HG02852 (cell line): Measurements from ENCODE around the gene USP34.
"Not testable (repeated sequence)": the region's sequence is repeated elsewhere in the genome, so short reads cannot be mapped to it uniquely, and the experiment has no call there.

Source experiments
- ATAC-seq: cut with Tn5 transposase; IDR thresholded peaks from one replicate; pipeline ENCODE4 v1.9.1; 2021; ENCODE audit warnings: mild to moderate bottlenecking, moderate library complexity; ENCODE audit not compliant: unreplicated experiment

USP34 gene

GRCh38 chr2:61461404-61461803, 9.5 kb downstream of the USP34 start:
- no peak for ATAC-seq

GRCh38 chr2:61460163-61460562, 10.7 kb downstream of the USP34 start:
- no peak for ATAC-seq

- no peak for ATAC-seq
Observed at GRCh38 chr2:61456746-61457420, 14.0 kb downstream of the USP34 start.

GRCh38 chr2:61456070-61456745, 14.7 kb downstream of the USP34 start:
- ATAC-seq, result no peak

- ATAC-seq, result not testable (repeated sequence)
Observed at GRCh38 chr2:61454972-61455371, 15.9 kb downstream of the USP34 start.

- no peak for ATAC-seq
Observed at GRCh38 chr2:61454383-61454782, 16.5 kb downstream of the USP34 start.

- ATAC-seq, result no peak
Observed at GRCh38 chr2:61452392-61452791, 18.5 kb downstream of the USP34 start.

- no peak for ATAC-seq
Observed at GRCh38 chr2:61451178-61451577, 19.7 kb downstream of the USP34 start.

GRCh38 chr2:61450144-61450543, 20.7 kb downstream of the USP34 start:
- ATAC-seq, result peak; percentile 50

- no peak for ATAC-seq
Observed at GRCh38 chr2:61448229-61448628, 22.7 kb downstream of the USP34 start.

- not testable (repeated sequence) for ATAC-seq
Observed at GRCh38 chr2:61446971-61447370, 23.9 kb downstream of the USP34 start.

GRCh38 chr2:61443342-61444041, 27.4 kb downstream of the USP34 start:
- ATAC-seq, result peak; percentile 86

- ATAC-seq, result no peak
Observed at GRCh38 chr2:61439241-61440002, 31.5 kb downstream of the USP34 start.

- no peak for ATAC-seq
Observed at GRCh38 chr2:61438670-61439069, 32.2 kb downstream of the USP34 start.

GRCh38 chr2:61437170-61437569, 33.7 kb downstream of the USP34 start:
- ATAC-seq, result no peak

GRCh38 chr2:61436092-61436491, 34.8 kb downstream of the USP34 start:
- ATAC-seq, result no peak

- ATAC-seq, result no peak
Observed at GRCh38 chr2:61435291-61435690, 35.6 kb downstream of the USP34 start.

GRCh38 chr2:61434314-61434713, 36.6 kb downstream of the USP34 start:
- ATAC-seq, result no peak

GRCh38 chr2:61433606-61434005, 37.3 kb downstream of the USP34 start:
- no peak for ATAC-seq

GRCh38 chr2:61432990-61433389, 37.9 kb downstream of the USP34 start:
- no peak for ATAC-seq

- no peak for ATAC-seq
Observed at GRCh38 chr2:61431345-61431744, 39.5 kb downstream of the USP34 start.
